ENCODE measurements around the gene NPC1L1.

The NPC1L1 gene

DNA sequence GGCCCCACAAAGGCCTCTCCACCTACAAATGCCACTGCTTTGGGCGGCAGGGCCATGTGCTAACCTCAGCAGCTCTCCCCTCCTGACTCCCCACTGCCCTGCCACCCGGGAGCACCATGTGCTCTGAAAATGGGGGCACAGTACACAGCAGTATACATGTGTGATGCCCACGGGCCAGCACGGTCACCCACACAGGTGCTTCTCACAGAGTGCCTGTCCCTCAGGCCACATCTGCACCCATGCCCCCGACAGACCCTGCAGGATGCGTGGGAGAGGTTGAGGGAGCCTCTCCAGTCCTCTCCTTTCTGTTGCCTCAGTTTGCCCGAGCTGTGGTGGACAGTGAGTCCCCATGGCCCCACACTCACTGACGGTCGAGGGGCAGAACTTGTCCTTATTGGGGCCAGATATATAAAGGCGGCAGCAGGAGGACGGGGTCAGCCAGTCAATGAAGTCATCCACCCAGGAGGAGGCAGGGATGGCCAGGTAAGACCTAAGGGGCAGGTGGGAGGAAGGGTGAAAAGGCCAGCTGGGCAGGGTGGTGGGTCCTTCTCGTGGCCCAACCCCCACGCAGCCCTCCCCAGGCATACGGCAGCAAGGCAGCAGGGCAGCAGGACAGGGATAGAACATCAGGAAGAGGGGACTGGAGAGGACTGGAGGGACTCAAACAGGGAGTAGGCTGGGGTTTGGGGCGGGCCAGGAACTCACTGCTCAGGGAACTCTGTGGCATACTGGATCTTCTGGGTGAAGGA lies 19.6 kb downstream of the NPC1L1 start:
- Histone ChIP-seq H3K9ac (ENCODE audit: low read length) (no peak overlapping the region), H4K91ac (ENCODE audit: low read depth, low read length) (no peak overlapping the region), H3K9me3 (ENCODE audit: insufficient read depth, low read depth, low read length) (peaks cover 5% of the 10 kb centered on the region), H3K23ac (ENCODE audit: low read length) (no peak overlapping the region), H3K27me3 (ENCODE audit: insufficient read depth, low read length) (no peaks in the 10 kb centered on the region), H3K14ac (ENCODE audit: low read length) (no peak overlapping the region), H2AK5ac (ENCODE audit: low read length) (no peak overlapping the region), H3K27ac (ENCODE audit: low read depth, low read length) (no peak overlapping the region), H4K12ac (ENCODE audit: low read depth, low read length) (no peak overlapping the region), H2AFZ (ENCODE audit: insufficient read depth, low read length, poor library complexity) (no peak overlapping the region), H3K79me1 (ENCODE audit: low read length) (no peaks in the 10 kb centered on the region), H2BK12ac (ENCODE audit: low read length) (no peak overlapping the region), H2BK120ac (ENCODE audit: insufficient read depth, low read length, poor library complexity) (no peak overlapping the region), H3K4me3 (ENCODE audit: low read depth, low read length) (no peak overlapping the region), H3K18ac (ENCODE audit: low read length) (no peak overlapping the region), H4K8ac (ENCODE audit: low read depth, low read length) (no peak overlapping the region), H3K36me3 (ENCODE audit: control insufficient read depth in 1 of 2, insufficient read depth in 2 of 2, low read length in 2 of 2) (no peaks in the 10 kb centered on the region), H3K79me2 (ENCODE audit: control insufficient read depth, insufficient read depth, low read length, poor library complexity) (no peaks in the 10 kb centered on the region), H2BK5ac (ENCODE audit: low read depth, low read length, poor library complexity) (no peak overlapping the region), H3K4me1 (ENCODE audit: control insufficient read depth in 1 of 2, insufficient read depth in 2 of 2, low read length in 2 of 2) (no peaks in the 10 kb centered on the region), H3K4me2 (ENCODE audit: low read length) (no peak overlapping the region), H3K4ac (ENCODE audit: low read depth, low read length) (no peak overlapping the region)
- no CpG with 5 or more reads among the region's 15 CpGs for WGBS (ENCODE audit: extremely low coverage, insufficient coverage, insufficient read length)
- no peak for DNase-seq

DNA sequence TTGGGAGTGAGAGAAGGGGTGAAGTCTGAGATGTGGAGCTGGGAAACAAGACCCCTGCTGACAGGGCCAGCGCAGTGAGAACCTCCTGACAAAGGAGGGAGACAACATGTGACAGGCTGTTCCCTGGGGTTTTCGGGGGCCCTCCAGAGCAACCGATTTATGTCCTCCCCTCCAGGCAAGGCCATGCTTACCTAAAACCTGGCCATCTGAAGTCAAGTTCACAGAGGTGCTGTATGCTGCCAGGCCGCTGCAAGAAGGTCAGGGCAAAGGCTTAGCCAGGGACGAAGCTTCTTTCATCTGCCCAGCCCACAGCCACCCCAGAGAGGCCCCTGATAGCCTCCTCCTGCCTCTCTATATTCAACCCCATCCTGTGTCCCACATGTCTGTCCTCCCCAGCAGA lies 20.6 kb downstream of the NPC1L1 start:
- Histone ChIP-seq H3K4me3 (ENCODE audit: low read depth, low read length) (no peak overlapping the region), H4K12ac (ENCODE audit: low read depth, low read length) (no peak overlapping the region), H3K79me2 (ENCODE audit: control insufficient read depth, insufficient read depth, low read length, poor library complexity) (no peaks in the 10 kb centered on the region), H2BK120ac (ENCODE audit: insufficient read depth, low read length, poor library complexity) (no peak overlapping the region), H3K9ac (ENCODE audit: low read length) (no peak overlapping the region), H3K18ac (ENCODE audit: low read length) (no peak overlapping the region), H3K9me3 (ENCODE audit: insufficient read depth, low read depth, low read length) (peaks cover 6% of the 10 kb centered on the region), H4K91ac (ENCODE audit: low read depth, low read length) (no peak overlapping the region), H4K8ac (ENCODE audit: low read depth, low read length) (no peak overlapping the region), H2BK5ac (ENCODE audit: low read depth, low read length, poor library complexity) (no peak overlapping the region), H2AK5ac (ENCODE audit: low read length) (no peak overlapping the region), H2AFZ (ENCODE audit: insufficient read depth, low read length, poor library complexity) (no peak overlapping the region), H3K27me3 (ENCODE audit: insufficient read depth, low read length) (no peaks in the 10 kb centered on the region), H3K36me3 (ENCODE audit: control insufficient read depth in 1 of 2, insufficient read depth in 2 of 2, low read length in 2 of 2) (no peaks in the 10 kb centered on the region), H3K23ac (ENCODE audit: low read length) (no peak overlapping the region), H3K4ac (ENCODE audit: low read depth, low read length) (no peak overlapping the region), H3K27ac (ENCODE audit: low read depth, low read length) (no peak overlapping the region), H3K14ac (ENCODE audit: low read length) (no peak overlapping the region), H3K4me2 (ENCODE audit: low read length) (no peak overlapping the region), H3K4me1 (ENCODE audit: control insufficient read depth in 1 of 2, insufficient read depth in 2 of 2, low read length in 2 of 2) (no peaks in the 10 kb centered on the region), H2BK12ac (ENCODE audit: low read length) (no peak overlapping the region), H3K79me1 (ENCODE audit: low read length) (no peaks in the 10 kb centered on the region)
- no peak for DNase-seq
- WGBS (ENCODE audit: extremely low coverage, insufficient coverage, insufficient read length), result no CpG with 5 or more reads among the region's 5 CpGs

DNA sequence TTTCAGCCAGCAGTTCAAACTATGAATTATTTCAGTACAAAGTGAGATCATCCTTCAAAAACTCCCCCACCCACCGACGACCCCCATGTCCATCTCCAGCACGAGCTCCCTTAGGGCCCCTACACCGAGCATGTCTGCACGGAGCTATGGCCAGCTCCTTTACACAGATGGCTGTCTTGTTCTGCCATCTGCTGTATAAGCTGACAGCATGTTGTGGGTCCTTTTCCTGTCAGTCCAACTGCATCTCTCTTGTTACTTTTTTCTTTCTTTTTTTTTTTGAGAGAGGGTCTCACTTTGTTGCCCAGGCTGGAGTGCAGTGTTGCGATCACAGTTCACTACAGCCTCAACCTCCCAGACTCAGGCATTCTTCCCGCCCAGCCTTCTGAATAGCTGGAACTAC lies 21.6 kb downstream of the NPC1L1 start:
- no peak overlapping the region for H2AFZ ChIP-seq (ENCODE audit: insufficient read depth, low read length, poor library complexity)
- H2BK12ac ChIP-seq (ENCODE audit: low read length), result no peak overlapping the region
- no peak overlapping the region for H3K4ac ChIP-seq (ENCODE audit: low read depth, low read length)
- H3K14ac ChIP-seq (ENCODE audit: low read length), result no peak overlapping the region
- H3K9ac ChIP-seq (ENCODE audit: low read length), result no peak overlapping the region
- no peak overlapping the region for H3K4me2 ChIP-seq (ENCODE audit: low read length)
- H3K9me3 ChIP-seq (ENCODE audit: insufficient read depth, low read depth, low read length), result peaks cover 7% of the 10 kb centered on the region
- no peak overlapping the region for H2BK5ac ChIP-seq (ENCODE audit: low read depth, low read length, poor library complexity)
- no peak overlapping the region for H3K27ac ChIP-seq (ENCODE audit: low read depth, low read length)
- H2AK5ac ChIP-seq (ENCODE audit: low read length), result no peak overlapping the region
- H2BK120ac ChIP-seq (ENCODE audit: insufficient read depth, low read length, poor library complexity), result no peak overlapping the region
- H4K8ac ChIP-seq (ENCODE audit: low read depth, low read length), result no peak overlapping the region
- H3K4me3 ChIP-seq (ENCODE audit: low read depth, low read length), result no peak overlapping the region
- H3K4me1 ChIP-seq (ENCODE audit: control insufficient read depth in 1 of 2, insufficient read depth in 2 of 2, low read length in 2 of 2), result no peaks in the 10 kb centered on the region
- no peaks in the 10 kb centered on the region for H3K79me1 ChIP-seq (ENCODE audit: low read length)
- no peaks in the 10 kb centered on the region for H3K36me3 ChIP-seq (ENCODE audit: control insufficient read depth in 1 of 2, insufficient read depth in 2 of 2, low read length in 2 of 2)
- no peak overlapping the region for H4K12ac ChIP-seq (ENCODE audit: low read depth, low read length)
- no CpG with 5 or more reads among the region's 7 CpGs for WGBS (ENCODE audit: extremely low coverage, insufficient coverage, insufficient read length)
- DNase-seq, result no peak
- H4K91ac ChIP-seq (ENCODE audit: low read depth, low read length), result no peak overlapping the region
- H3K27me3 ChIP-seq (ENCODE audit: insufficient read depth, low read length), result no peaks in the 10 kb centered on the region
- H3K18ac ChIP-seq (ENCODE audit: low read length), result no peak overlapping the region
- no peaks in the 10 kb centered on the region for H3K79me2 ChIP-seq (ENCODE audit: control insufficient read depth, insufficient read depth, low read length, poor library complexity)
- H3K23ac ChIP-seq (ENCODE audit: low read length), result no peak overlapping the region

DNA sequence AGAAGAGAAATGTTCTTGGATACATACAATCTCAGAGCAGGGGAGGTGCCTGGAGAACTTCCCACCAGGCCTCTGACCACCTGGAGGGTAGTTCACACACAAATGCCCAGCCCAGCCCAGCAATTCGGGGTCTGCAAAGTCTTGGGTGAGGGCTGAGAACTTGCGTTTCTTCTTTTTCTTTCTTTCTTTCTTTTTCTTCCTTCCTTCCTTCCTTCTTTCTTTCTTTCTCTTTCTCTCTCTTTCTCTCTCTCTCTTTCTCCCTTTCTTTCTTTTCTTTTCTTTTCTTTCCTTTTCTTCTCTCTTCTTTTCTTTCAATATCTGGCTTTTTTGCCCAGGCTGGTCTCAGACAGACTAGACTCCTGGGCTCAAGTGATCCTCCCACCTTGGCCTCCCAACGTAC lies 22.4 kb downstream of the NPC1L1 start:
- no peaks in the 10 kb centered on the region for H3K79me1 ChIP-seq (ENCODE audit: low read length)
- H3K4me1 ChIP-seq (ENCODE audit: control insufficient read depth in 1 of 2, insufficient read depth in 2 of 2, low read length in 2 of 2), result no peaks in the 10 kb centered on the region
- no peak overlapping the region for H4K8ac ChIP-seq (ENCODE audit: low read depth, low read length)
- no peak overlapping the region for H2AFZ ChIP-seq (ENCODE audit: insufficient read depth, low read length, poor library complexity)
- H2BK12ac ChIP-seq (ENCODE audit: low read length), result no peak overlapping the region
- no peak overlapping the region for H3K18ac ChIP-seq (ENCODE audit: low read length)
- H3K36me3 ChIP-seq (ENCODE audit: control insufficient read depth in 1 of 2, insufficient read depth in 2 of 2, low read length in 2 of 2), result no peaks in the 10 kb centered on the region
- no CpG with 5 or more reads among the region's 3 CpGs for WGBS (ENCODE audit: extremely low coverage, insufficient coverage, insufficient read length)
- H4K91ac ChIP-seq (ENCODE audit: low read depth, low read length), result no peak overlapping the region
- H3K27me3 ChIP-seq (ENCODE audit: insufficient read depth, low read length), result no peaks in the 10 kb centered on the region
- no peaks in the 10 kb centered on the region for H3K79me2 ChIP-seq (ENCODE audit: control insufficient read depth, insufficient read depth, low read length, poor library complexity)
- no peak overlapping the region for H4K12ac ChIP-seq (ENCODE audit: low read depth, low read length)
- no peak overlapping the region for H2BK120ac ChIP-seq (ENCODE audit: insufficient read depth, low read length, poor library complexity)
- no peak overlapping the region for H2BK5ac ChIP-seq (ENCODE audit: low read depth, low read length, poor library complexity)
- no peak overlapping the region for H3K14ac ChIP-seq (ENCODE audit: low read length)
- H3K4me2 ChIP-seq (ENCODE audit: low read length), result no peak overlapping the region
- no peak overlapping the region for H2AK5ac ChIP-seq (ENCODE audit: low read length)
- peaks cover 7% of the 10 kb centered on the region for H3K9me3 ChIP-seq (ENCODE audit: insufficient read depth, low read depth, low read length)
- no peak overlapping the region for H3K23ac ChIP-seq (ENCODE audit: low read length)
- H3K4me3 ChIP-seq (ENCODE audit: low read depth, low read length), result no peak overlapping the region
- H3K4ac ChIP-seq (ENCODE audit: low read depth, low read length), result no peak overlapping the region
- no peak overlapping the region for H3K9ac ChIP-seq (ENCODE audit: low read length)
- no peak overlapping the region for H3K27ac ChIP-seq (ENCODE audit: low read depth, low read length)
- DNase-seq, result no peak

Measured in trophoblast cell (in vitro differentiated cells and primary cell).